ENCODE results near the gene HNF1B.

The HNF1B gene

DNA sequence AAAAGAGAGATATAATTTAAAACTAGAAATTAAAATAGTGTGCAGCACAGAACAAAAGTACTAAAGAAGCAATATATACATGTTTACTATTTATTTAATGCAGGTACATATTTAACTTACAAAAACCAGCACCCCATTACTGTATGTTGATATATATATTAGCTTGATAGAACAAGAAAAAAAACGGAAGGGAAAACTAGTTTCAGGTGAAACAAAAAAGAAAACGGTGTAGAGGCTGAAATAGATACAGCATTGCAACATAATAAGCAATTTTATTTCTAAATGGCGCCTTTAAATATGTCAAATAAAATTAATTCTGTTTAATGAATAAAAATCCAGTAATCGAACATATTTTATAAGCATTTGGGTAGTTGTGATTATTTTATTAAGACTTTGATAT, 3.9 kb downstream of the HNF1B start:
- in situ Hi-C loops (cut with MboI; ENCODE audit: low sequenced_read_pairs), result no loop called here

DNA sequence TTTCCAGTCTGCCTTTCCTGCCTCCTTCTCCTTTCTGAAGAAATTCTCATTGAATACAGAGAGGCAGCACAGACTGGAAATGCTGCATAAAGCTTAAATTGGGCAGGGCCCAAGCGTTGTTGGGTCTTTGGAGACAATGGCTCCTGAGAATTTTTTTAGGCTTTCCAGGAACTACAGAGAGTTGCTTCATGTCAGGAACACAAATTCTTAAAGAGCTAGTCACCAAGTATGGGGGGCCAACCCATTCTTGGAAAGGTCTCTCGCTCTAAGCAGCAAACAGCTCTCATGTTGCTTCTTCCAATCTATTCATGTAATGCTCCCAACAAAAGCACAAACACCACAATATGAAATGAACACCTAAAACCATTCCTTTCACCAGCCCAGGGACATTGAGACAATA, 6.9 kb downstream of the HNF1B start:
- in situ Hi-C loops (cut with MboI; ENCODE audit: low sequenced_read_pairs), result no loop called here

DNA sequence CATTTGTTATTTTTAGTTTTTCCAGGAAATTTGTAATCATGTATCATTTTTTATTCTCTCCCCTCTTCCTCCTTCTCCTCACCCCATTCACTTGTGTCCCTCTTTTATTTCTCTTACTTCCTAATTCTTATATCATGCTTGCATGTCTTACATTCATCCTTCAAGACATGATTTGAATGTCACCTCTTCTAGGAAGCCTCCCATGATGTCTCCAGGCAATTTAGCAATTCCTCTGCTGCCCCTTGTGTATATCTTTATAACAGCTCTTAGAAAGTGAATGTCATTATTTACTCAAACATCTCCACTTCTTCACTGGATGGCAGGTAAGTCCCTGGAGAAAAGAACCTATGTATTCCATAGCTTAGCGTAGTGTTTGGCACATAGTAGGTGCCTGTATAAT, 7.8 kb downstream of the HNF1B start:
- in situ Hi-C loops (cut with MboI; ENCODE audit: low sequenced_read_pairs), result no loop called here

DNA sequence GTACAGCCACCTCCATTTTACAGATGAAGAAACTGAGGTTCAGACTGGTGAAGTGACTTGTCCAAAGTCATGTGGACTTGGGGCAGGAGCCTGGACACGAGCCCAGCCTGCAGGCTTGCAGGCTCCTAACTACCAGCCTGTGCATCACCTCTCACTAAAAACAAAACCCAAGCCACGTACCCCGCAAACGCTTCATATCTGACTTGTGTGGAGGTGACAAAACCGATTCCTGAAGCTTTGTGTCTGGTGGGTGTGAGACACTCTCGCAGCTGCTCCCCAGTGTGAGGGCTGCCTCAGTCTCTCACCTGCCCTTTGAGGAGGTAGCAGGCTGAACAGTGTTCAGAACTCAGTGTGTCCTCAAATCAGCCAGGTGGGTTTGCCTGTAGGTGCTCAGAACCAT, 8.4 kb downstream of the HNF1B start:
- in situ Hi-C loops (cut with MboI; ENCODE audit: low sequenced_read_pairs), result no loop called here

DNA sequence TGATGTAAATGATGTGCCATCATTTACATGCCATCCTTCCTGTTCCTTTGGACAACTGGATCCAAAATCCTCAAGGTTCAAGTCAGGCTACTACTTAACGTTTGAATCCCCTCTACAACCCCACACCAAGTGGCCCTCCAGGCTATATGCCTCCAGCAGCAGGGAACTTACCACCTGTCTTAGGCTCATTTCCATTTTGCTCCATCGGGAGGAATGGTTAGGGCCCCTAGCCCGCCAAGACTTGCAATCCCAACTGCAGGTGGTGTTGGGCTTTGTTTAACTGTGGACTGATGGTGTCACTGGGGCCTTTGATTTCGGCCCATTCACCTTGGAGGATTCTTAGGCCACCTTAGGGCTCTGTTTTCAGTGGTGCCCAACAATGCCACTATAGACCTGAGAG, 9.7 kb downstream of the HNF1B start:
- in situ Hi-C loops (cut with MboI; ENCODE audit: low sequenced_read_pairs), result no loop called here

DNA sequence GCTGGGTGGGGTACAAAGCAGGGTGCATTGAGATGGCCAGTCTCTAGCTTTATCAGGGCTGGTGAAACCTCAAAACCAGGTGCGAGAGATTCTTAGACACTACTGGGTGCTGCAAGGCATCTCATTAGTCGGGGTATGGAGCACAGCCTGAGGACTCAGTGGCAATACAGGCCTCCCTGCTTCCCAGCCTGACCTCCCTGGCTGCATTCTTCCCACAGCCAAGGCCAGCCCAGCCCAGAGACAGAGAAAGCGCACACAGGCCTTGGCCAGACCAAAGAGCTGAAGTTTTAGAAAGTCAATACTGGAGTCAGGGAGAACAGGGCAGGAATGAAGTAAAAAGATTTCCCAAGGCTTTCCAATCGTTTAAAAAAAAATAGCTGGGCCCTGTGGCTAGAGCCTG, 12.5 kb downstream of the HNF1B start:
- in situ Hi-C loops (cut with MboI; ENCODE audit: low sequenced_read_pairs), result no loop called here

DNA sequence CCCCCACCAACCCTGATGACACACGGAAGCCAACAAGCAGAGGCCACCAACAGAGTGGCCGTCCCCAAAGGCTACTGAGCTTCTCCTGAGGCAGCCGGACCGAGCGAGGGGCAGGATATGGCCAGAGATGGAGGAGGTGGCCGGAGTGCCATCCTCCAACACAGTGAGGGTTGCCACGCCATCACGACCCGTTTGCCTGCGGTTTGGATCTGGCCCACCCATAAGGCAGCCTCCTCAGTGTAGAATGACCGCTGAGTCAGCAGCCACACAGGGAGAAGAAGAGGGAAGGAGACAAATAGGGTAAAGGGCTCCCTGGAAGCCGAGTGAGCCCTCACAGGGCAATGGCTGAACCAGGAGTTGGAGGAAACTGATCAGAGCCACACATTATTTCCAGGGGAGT, 13.8 kb downstream of the HNF1B start:
- in situ Hi-C loops (cut with MboI; ENCODE audit: low sequenced_read_pairs), result no loop called here

DNA sequence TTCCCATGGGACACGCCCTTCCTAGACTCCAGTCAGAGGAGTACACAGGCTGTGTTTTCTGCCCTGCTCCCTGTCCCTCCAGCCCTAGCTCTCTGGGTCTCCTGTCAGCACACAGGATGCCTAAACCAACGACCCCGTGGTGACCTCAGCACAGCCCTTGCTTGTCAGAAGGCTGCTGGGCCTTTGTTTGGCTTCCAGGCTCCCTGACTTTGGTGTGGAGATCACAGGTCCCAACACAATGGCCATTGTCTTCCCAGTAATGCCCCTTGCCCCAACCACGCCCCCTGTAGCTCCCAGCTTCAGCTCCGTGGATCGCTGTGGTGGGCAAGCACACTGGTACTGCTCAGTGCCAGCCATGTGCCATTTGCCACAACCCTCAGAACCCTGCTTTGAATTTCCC, 15.0 kb downstream of the HNF1B start:
- in situ Hi-C loops (cut with MboI; ENCODE audit: low sequenced_read_pairs), result no loop called here

DNA sequence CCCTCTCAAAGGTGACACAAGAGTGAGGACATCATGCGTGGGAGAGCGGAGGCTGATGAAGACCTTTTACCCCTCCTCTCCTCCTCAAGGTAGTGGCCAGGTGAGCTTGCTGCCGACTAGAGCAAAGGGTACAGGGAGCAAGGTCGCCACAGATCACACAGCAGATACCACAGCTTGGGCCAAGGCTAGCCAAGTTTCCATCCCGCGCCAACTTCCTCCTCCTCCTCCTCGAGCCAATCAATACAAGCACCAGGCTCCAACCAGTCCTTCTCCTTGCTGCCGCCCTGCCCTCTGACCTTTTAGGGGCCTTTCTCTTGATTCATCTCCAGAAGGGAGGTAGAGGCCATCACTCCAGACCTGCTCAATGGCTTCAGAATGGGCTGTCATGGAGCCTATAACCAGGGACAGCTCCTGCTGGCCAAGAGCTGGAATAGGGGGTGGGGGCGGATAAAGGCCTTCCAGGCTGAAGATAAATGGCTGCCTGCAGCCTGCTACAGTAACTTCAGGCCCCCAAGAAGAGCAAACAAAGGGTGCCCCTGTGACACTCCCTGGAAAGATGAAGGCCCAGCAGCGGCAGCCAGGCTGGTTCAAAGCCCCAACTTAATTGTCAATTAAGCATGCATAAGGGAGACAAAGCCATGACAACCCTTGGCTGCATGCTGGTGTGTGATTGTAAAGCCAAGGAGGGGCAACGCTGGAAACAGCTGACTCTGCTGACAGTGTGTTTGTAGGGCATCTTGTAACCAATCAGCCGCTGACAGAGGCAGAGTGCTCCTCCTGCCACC, 17.8 kb downstream of the HNF1B start:
- in situ Hi-C loops (cut with MboI; ENCODE audit: low sequenced_read_pairs), result no loop called here

DNA sequence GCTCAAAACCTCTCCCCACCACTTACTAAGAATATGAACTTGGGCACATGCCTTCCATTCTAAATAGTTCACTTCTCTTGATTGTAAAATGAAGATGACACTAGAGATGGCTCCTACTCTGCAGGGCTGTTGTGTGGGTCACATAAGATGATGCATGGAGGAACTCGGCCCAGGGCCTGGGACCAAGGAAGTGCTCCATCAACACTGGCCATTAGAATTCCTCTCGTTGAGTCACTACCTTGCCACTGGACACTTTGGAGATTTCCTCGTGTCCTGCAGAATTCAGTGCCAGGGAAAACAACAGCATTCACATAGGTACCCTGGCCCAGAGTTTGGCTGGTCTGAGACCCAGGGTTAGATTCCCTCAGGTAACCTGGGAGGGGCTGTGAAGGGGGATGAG, 18.6 kb downstream of the HNF1B start:
- in situ Hi-C loops (cut with MboI; ENCODE audit: low sequenced_read_pairs), result no loop called here

DNA sequence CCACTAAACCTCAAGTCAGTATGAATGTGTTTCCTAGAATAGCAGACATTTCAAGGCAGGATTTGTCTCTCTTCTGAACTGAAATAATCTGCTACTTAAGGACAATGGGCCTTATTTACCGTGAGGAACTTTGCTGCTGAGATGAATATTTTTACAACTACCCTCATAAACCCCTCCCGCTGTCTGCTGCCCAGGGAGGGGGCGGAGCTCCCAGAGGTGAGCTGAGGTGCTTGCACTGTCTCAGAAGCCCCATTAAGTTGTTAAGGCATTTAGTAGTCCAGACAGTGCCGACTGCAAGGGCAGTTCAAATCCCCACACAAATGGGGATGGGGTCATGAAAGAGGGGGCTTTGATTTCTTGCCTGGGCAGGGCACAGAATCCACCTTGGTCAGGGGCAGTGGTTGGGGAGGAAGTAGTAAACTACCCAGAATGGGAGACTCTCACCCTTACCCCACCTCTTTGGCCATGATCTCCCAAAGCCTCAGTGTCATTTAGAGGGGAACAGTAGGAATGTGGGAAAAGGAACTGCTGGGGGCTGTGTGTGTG, 19.2 kb downstream of the HNF1B start:
- in situ Hi-C loops (cut with MboI; ENCODE audit: low sequenced_read_pairs), result no loop called here

DNA sequence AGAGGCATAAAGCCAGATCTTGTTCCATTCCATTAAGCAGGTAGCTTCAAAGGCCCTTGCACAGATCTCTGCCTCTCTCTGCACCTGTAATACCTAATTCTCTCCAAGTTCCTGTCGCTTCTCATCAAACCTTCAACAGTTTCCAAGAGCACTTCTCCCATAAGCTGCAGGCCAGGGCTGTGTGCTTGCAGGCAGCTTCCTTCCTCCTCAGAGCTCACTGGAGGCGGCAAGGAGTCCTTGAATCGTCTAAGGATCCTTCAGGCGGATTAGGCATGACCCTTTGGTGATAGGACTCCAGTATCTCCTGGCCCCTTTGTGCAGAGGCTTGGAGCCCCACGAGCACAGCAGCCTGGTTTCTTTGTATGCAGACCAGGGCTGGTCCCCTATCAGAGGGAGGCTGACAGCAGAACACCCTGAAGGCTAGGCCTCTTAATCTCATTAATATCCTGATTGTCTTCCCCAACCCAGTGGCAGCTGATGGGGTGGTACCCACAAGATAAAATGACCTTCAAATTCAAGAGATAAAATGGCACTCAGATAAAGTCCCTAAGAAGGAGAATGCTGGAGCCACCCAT, 19.8 kb downstream of the HNF1B start:
- in situ Hi-C loops (cut with MboI; ENCODE audit: low sequenced_read_pairs), result no loop called here

DNA sequence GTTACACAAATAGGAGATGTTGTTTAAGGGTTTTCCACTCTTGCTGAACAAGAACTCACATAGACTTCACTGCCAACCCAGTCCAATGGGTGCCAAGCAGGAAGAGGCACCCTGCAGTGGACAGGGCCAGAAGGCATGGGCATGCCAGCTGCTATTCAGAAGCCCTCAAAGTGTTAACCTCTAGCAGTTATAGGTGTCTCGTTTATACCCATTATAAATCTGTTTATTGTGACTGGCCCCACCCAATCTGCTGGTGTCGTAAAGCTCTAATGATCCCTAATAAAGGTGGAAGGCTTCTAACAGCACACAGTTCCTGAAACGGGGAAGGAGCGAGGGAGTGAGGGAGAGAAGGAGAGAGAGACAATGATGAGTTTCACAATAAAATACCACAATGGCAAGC, 23.9 kb downstream of the HNF1B start:
- in situ Hi-C loops (cut with MboI; ENCODE audit: low sequenced_read_pairs), result no loop called here

DNA sequence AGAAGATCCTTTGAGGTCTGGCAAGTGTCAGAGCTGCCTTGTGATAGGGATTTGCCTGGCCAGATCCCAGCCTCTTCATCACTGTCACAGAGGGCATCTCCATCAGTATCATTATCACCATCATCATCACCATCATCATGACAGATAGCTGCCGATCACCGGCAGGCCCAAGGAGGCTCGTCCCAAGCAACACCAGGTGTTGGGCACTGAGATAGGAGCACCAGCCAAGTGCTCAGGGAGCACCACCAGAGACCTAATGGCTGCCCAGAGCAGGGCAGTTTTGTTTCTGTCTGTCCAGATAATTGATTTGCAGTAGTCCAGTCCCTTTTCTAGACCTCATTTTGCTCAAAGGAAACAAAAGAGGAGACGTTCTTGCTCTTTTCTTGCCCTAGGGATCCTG, 25.0 kb downstream of the HNF1B start:
- in situ Hi-C loops (cut with MboI; ENCODE audit: low sequenced_read_pairs), result no loop called here

DNA sequence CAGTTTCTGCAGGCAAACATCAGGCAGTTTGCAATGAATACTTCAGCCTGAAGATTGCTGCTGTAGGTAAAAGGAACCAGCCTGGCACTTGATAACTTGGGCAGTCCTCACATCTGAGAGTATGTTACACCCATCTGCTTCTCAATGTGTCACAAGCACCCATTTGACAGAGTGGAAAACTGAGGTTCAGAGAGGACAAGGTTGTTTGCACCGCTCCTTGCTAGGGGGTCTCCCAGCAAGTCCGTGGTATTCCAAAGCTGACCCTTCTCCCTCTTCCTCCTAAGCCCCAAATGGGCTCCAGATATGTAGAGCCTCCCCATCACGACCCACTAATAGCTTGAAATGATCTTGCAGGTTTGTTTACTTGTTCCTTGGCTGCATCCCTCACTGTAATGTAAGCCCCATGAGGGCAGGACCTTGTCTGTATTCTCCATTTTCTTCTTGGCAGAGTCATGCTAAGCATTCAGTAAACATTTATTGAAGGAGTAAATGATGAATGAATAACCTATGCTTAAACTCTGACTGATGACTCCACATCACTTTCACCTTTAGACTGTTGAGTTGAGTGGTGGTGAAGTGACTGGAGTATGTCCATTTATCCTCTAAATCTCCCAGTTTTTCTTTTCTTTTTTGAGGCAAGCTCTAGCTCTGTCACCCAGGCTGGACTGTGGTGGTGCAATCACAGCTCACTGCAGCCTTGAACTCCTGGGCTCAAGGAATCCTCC, 26.4 kb downstream of the HNF1B start:
- in situ Hi-C loops (cut with MboI; ENCODE audit: low sequenced_read_pairs), result no loop called here

DNA sequence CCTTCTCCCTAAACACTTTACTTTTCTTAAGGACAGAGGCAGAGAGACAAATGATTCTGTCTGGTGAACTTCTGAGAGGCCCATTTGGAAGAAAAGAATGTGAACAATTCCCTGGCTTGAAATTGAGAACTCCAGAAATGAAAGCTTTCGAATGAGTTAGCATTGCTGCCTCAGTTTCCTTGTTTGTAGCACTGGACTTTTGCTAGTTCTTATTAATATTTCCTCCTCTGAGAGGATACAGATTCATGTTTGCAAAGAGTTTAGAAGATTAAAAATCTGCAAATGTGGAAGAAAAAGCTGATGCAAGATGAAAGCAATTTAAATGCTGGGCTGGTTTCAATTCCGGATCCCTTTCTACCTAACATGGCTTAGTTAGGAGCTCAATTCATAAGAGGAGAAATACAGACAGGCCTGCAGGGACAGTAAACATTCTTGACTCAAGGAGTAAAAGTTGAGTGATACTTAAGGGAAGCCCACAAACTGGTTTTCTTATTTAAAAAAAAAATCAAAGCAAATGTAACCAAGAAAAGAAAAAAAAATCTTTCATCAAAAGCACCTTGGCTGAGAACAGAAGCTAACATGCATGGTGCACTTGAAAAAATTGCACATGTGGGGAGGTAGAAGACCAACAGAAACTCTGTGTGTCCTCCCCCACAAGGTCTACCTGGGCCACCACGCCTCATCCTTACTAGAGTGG, 27.1 kb downstream of the HNF1B start:
- in situ Hi-C loops (cut with MboI; ENCODE audit: low sequenced_read_pairs), result no loop called here

DNA sequence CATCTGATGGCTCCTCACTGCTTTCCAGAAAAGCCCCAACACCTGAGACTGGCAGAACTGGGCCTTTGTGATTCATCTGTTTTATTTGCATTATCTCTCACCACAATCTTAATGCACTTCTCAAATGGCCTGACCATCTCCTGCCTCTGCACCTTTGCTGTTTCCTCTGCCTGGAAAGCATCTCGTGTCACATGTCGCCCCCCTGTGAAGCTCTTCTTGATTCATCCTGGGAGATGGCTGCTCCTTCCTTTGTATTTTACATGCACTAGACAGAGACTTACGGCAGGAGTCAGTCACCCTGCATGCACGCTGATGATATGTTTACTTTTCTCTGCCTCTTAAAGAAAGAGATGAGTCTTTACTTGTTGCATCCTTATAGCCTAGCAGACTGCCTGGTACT, 30.0 kb downstream of the HNF1B start:
- in situ Hi-C loops (cut with MboI; ENCODE audit: low sequenced_read_pairs), result no loop called here

DNA sequence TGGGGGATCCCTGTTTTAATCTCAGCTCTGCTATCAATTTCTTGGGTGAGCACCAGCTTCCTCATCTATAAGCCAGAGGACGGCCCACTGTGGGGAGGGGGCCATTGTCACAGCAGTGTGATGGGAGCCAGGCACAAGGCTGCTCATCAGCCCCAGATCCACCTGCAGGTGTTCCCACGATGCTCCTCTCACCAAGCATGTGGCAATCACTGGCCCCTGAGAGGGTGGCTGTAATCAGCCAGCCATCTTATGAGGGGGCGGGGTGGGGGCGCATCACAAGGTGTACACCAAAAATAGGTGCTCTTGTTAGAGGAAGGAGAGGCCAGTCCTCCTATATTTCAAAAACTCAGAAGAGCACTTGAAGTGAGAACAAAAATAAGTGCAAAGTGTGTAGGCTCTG, 31.2 kb downstream of the HNF1B start:
- in situ Hi-C loops (cut with MboI; ENCODE audit: low sequenced_read_pairs), result no loop called here

DNA sequence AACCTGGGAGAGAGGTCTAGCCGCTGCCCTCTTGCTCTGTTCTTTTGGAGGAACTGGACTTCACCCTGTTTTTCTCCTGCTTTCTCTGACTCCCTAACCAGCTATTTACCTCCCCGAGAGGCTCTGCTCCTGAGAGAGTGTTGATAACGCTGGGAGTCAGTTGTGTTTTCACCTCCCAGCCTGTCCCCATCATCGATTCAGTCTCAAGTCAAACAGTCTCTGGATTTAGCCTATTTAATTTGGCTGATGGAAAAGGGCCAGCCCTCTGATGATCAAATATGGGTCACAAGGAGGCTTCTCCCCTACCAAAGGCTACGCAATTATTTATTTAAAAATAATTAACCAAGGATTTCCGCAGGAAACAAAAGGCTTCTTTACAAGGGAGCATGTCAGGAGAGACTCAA, 31.8 kb downstream of the HNF1B start:
- in situ Hi-C loops (cut with MboI; ENCODE audit: low sequenced_read_pairs), result no loop called here

DNA sequence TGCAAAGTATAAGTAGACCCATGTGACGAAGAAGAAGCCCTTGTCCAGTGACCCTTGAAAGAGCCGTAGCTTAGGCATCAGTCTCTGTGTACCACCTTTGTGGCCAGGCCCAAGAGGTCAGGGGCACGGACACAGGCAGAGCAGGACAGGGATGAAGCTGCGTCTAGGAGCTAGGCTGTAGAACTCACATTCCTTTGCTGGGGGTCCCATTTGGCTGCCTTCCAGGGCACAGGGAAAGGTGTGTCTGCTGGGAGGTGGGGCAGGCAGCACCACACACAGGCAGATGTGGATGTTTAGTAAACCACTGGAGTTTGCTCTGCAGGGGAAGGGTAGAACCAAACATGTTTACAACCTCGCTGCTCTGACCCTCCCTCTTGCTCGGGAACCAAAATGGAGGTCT, 33.7 kb downstream of the HNF1B start:
- in situ Hi-C loops (cut with MboI; ENCODE audit: low sequenced_read_pairs), result no loop called here

DNA sequence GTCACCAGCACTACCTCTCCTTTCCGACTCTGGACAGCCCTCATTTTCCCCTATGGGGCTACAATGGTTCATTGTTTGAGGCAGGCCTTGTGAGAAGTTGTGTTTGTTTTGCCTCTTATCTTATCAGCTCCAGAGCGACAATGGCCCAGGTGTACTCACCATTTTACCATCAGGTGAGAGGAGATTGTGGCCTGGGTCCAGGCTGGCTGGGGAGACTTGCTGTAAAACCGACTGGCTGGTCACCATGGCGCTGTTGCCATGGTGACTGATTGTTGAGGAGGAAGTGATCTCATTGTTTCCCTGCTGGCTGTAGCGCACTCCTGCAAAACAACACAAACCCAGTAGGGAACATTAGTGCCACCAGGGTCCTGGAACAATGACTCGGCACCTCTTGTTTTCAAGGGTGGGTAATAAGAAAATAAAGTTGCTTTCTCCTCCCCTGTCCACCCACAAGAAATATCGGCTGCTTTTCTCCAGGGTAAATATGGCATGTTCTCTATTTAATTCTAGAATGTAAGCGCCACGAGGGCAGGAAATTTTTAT, 34.4 kb downstream of the HNF1B start:
- in situ Hi-C loops (cut with MboI; ENCODE audit: low sequenced_read_pairs), result no loop called here
